Kidney (tissue), 14 donors: ENCODE results near the gene SARNP. TPM values are rescaled to one million over a fixed set of nuclear protein-coding genes. Genes with fewer than 3 reads are reported as not detected.

Experiments used
- DNase-seq, 5 donors: peaks; one replicate each; pipeline ENCODE4 v3.0.0-alpha.2; 2013 to 2020
- FAIRE-seq: peaks from 2 replicates; lab custom pipeline; 2012; peaks lifted over from hg19 to GRCh38; lab: Jason Lieb, UNC
- H3K27ac ChIP-seq, 2 donors: one replicate each; pipeline ENCODE4 v1.7.0; 2013; ENCODE audit warnings: low read depth in 2 of 2, low read length in 2 of 2, inconsistent platforms in 1 of 2
- H3K27me3 ChIP-seq: one replicate; pipeline ENCODE4 v1.7.1; 2013; ENCODE audit warnings: low read length, inconsistent platforms; ENCODE audit not compliant: control insufficient read depth, insufficient read depth
- H3K36me3 ChIP-seq, 3 donors: one replicate each; pipeline versions ENCODE4 v1.7.0 to v1.7.1; 2013; ENCODE audit warnings: low read length in 3 of 3, control low read depth in 1 of 3, inconsistent platforms in 1 of 3; ENCODE audit not compliant: insufficient read depth in 3 of 3, control insufficient read depth in 2 of 3
- H3K4me1 ChIP-seq, 3 donors: one replicate each; pipeline versions ENCODE4 v1.7.0 to v1.7.1; 2013; ENCODE audit warnings: low read length in 3 of 3, inconsistent platforms in 1 of 3, low read depth in 1 of 3; ENCODE audit not compliant: control insufficient read depth in 2 of 3, insufficient read depth in 2 of 3
- H3K4me3 ChIP-seq, 3 donors: one replicate each; pipeline versions ENCODE4 v1.7.0 to v1.8.1; 2013; ENCODE audit warnings: low read length in 3 of 3, control low read depth in 1 of 3, inconsistent platforms in 1 of 3
- H3K9ac ChIP-seq, 3 donors: one replicate each; pipeline versions ENCODE4 v1.7.0 to v1.7.1; 2013; ENCODE audit warnings: low read length in 3 of 3, control low read depth in 1 of 3, inconsistent platforms in 1 of 3
- H3K9me3 ChIP-seq, 3 donors: one replicate each; pipeline versions ENCODE4 v1.7.0 to v1.7.1; 2013; ENCODE audit warnings: low read length in 3 of 3, control low read depth in 1 of 3, inconsistent platforms in 1 of 3; ENCODE audit not compliant: control insufficient read depth in 2 of 3, insufficient read depth in 1 of 3
- intact Hi-C: fragments of 100-400 bp; cut with DNase I; formaldehyde crosslinking; loops from one replicate; pipeline ENCODE4 v1.11.1; 2022
- polyA plus RNA-seq: library from polyadenylated mRNA; stranded (reverse); fragments of 350-450 nt; fragmentation: Illumina TruSeq; extraction: RNeasy Lipid Tissue Mini Kit (QIAGEN cat#74804); gene quantifications from one replicate; pipeline ENCODE4 v1.2.3, GENCODE V29; 2014; ENCODE audit warnings: low read depth, low replicate concordance; ENCODE audit not compliant: insufficient read depth
- total RNA-seq: library from RNA; stranded (reverse); fragmentation: NEBNext Ultra II Directional; extraction: Animal tissue kit (Norgen Biotek cat#: 25700); gene quantifications from one replicate; pipeline ENCODE4 v1.2.1, GENCODE V29; 2021
- TF ChIP-seq, protein P1 (sequence below): IDR thresholded peaks from 3 replicates; pipeline ENCODE4 v1.5.1; 2012; ENCODE audit warnings: mild to moderate bottlenecking, moderate library complexity, borderline replicate concordance; ENCODE audit not compliant: insufficient read depth; ENCODE audit errors: extremely low read depth
- donor health status: control.
- donor health status: control.
- donor health status: control.
- donor health status: control.
- donor health status: control.
- donor health status: DM: yes; HTN: yes; CAD: no.
- donor health status: Normal renal cell carcinoma (clear cell type).

SARNP gene
- total and polyA plus RNA-seq, 2 donors from 2014 or later = 51.1 to 109 TPM

DNA sequence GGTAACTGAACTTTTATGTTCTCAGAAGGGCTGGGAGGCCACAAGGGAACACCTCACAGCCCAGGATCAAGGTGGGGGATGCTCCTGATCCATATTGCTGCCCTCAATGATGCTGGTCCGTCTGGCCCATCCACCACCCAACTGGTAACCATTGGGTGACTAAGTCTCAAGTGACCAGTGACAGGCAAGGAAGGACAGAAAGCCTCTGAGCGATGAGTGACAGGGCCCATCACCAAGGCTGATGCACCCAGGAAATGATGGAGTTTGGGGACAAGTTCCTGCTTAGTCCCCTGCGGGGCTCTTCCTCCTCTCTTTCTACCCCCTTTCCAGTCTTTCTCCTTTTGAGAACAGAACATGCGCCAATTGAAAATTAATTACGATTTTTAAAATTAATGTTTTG lies 27.8 kb upstream of the SARNP start:
- DNase-seq = no peak

DNA sequence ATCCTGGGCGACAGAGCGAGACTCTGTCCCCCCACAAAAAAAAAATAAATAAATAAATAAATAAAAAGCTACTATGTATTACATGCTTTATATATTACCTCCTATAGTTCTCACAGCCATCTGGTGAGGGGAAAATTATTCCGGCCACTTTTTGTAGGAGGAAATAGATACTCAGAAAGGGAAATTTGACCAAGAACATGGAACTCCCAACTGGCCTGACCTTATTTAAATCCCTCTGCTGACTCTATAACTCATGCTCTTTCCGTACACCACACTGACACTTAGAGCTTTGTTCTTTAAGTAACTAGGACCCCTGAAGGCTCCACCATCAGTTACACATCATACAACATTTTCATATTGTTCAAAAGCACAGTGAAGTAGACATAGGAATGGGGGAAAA lies 27.4 kb upstream of the SARNP start:
- H3K27ac ChIP-seq = no peak overlapping the region
- intact Hi-C loops = no loop called here
- no peak for FAIRE-seq

More for the DNA sequence above, 27.8 kb upstream of the SARNP start:
- H3K27me3 ChIP-seq = no peaks in the 10 kb centered on the region
- no peaks in the 10 kb centered on the region for H3K36me3 ChIP-seq
- no peak overlapping the region for H3K4me3 ChIP-seq
- H3K4me1 ChIP-seq = peaks cover 0 to 6% (median 0%) of the 10 kb centered on the region in 3 donors
- no peak overlapping the region for H3K27ac ChIP-seq
- FAIRE-seq = no peak
- TF ChIP-seq, protein P1, sequence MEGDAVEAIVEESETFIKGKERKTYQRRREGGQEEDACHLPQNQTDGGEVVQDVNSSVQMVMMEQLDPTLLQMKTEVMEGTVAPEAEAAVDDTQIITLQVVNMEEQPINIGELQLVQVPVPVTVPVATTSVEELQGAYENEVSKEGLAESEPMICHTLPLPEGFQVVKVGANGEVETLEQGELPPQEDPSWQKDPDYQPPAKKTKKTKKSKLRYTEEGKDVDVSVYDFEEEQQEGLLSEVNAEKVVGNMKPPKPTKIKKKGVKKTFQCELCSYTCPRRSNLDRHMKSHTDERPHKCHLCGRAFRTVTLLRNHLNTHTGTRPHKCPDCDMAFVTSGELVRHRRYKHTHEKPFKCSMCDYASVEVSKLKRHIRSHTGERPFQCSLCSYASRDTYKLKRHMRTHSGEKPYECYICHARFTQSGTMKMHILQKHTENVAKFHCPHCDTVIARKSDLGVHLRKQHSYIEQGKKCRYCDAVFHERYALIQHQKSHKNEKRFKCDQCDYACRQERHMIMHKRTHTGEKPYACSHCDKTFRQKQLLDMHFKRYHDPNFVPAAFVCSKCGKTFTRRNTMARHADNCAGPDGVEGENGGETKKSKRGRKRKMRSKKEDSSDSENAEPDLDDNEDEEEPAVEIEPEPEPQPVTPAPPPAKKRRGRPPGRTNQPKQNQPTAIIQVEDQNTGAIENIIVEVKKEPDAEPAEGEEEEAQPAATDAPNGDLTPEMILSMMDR = no peak
- no peaks in the 10 kb centered on the region for H3K9me3 ChIP-seq
- intact Hi-C loops = no loop called here
- H3K9ac ChIP-seq = no peak overlapping the region

GRCh38 chr12:55843431-55843830 lies 25.9 kb upstream of the SARNP start:
- TF ChIP-seq, protein P1 = no peak
- Histone ChIP-seq H3K9me3 (no peaks in the 10 kb centered on the region), H3K27me3 (no peaks in the 10 kb centered on the region), H3K9ac (no peak overlapping the region), H3K4me3 (no peak overlapping the region), H3K4me1 (peaks cover 0 to 3% (median 0%) of the 10 kb centered on the region in 3 donors), H3K27ac (no peak overlapping the region), H3K36me3 (no peaks in the 10 kb centered on the region)
- DNase-seq (no peak), FAIRE-seq (no peak)
- intact Hi-C loops = no loop called here

More for the DNA sequence above, 27.4 kb upstream of the SARNP start:
- Histone ChIP-seq H3K4me3 (no peak overlapping the region), H3K4me1 (peaks cover 0 to 6% (median 0%) of the 10 kb centered on the region in 3 donors), H3K9me3 (no peaks in the 10 kb centered on the region), H3K36me3 (no peaks in the 10 kb centered on the region), H3K9ac (no peak overlapping the region), H3K27me3 (no peaks in the 10 kb centered on the region)
- no peak for DNase-seq
- TF ChIP-seq, protein P1 = no peak
